Transverse colon (tissue), 4 donors: ENCODE results near the gene SMCO2. TPM values are rescaled to one million over a fixed set of nuclear protein-coding genes. Genes with fewer than 3 reads are reported as not detected.
A peak's percentile ranks its signal among the peaks of the same experiment; 100 is the strongest.

Experiments used
- DNase-seq: peaks from one replicate; pipeline ENCODE4 v3.0.0-alpha.2; 2019
- H3K27ac ChIP-seq, 4 donors: fragments of 200-600 bp; sonication (generic); 2 replicates each; pipeline ENCODE4 v1.5.1; 2016 to 2018; ENCODE audit warnings: inconsistent platforms in 4 of 4
- H3K27me3 ChIP-seq: fragments of 200-600 bp; sonication (generic); 2 replicates; pipeline ENCODE4 v1.5.1; 2017; ENCODE audit warnings: inconsistent platforms
- H3K36me3 ChIP-seq, 4 donors: fragments of 200-600 bp; sonication (generic); 2 replicates each; pipeline ENCODE4 v1.5.1; 2017 to 2019; ENCODE audit warnings: inconsistent platforms in 4 of 4
- H3K4me1 ChIP-seq, 4 donors: fragments of 200-600 bp; sonication (generic); 2 replicates each; pipeline ENCODE4 v1.5.1; 2017 to 2020; ENCODE audit warnings: inconsistent platforms in 4 of 4
- H3K4me3 ChIP-seq, 4 donors: fragments of 200-600 bp; sonication (generic); 1 replicate in 1 of 4; 2 replicates in 3 of 4; pipeline versions ENCODE4 v1.5.1 to v1.6.1; 2017 to 2019; ENCODE audit warnings: inconsistent platforms in 4 of 4
- H3K9me3 ChIP-seq, 2 donors: fragments of 200-600 bp; sonication (generic); 2 replicates each; pipeline ENCODE4 v1.5.1; 2017 to 2019; ENCODE audit warnings: inconsistent platforms in 2 of 2
- CTCF ChIP-seq, 5 experiments: fragments of 200-600 bp in 3 of 5; fragments of 450-650 bp in 2 of 5; sonication (generic) in 3 of 5; IDR thresholded peaks; 1 replicate in 2 of 5; 2 replicates in 3 of 5; pipeline ENCODE4 v1.5.1; 2016 to 2017; ENCODE audit warnings: antibody characterized with exemption in 5 of 5, inconsistent platforms in 3 of 5, mild to moderate bottlenecking in 2 of 5, moderate library complexity in 1 of 5
- EP300 ChIP-seq: sonication (generic); formaldehyde crosslinking; IDR thresholded peaks from one replicate; pipeline ENCODE4 v1.6.1; 2017; ENCODE audit warnings: antibody characterized with exemption, low read depth
- POLR2A ChIP-seq: fragments of 450-650 bp; IDR thresholded peaks from one replicate; pipeline ENCODE4 v1.6.1; 2016; ENCODE audit warnings: antibody characterized with exemption, mild to moderate bottlenecking, moderate library complexity
- POLR2AphosphoS5 ChIP-seq, 3 donors: sonication (generic); formaldehyde crosslinking; IDR thresholded peaks; one replicate each; pipeline ENCODE4 v1.6.1; 2016; ENCODE audit warnings: antibody characterized with exemption in 3 of 3
- whole genome bisulfite sequencing, 2 donors: methylation state at CpG; one replicate each; pipeline ENCODE4 v1.1.5; 2018; ENCODE audit warnings: low coverage in 1 of 2; 5-methylcytosine and 5-hydroxymethylcytosine counted together
- in situ Hi-C, 4 donors: fragments of 200-750 bp; cut with MboI; loops; one replicate each; pipeline versions ENCODE4 v1.15.0 to v1.15.1; 2017; ENCODE audit warnings: low sequenced_read_pairs in 3 of 4, low pct_ligation_motif_present in 1 of 4, low pct_unique_long_range_greater_than_20kb in 1 of 4
- intact Hi-C: fragments of 100-400 bp; cut with DNase I; formaldehyde crosslinking; loops from one replicate; pipeline ENCODE4 v1.15.1; 2023; ENCODE audit warnings: low total_unique reads
- total RNA-seq, 4 donors: library from RNA; depleted of rRNA; stranded (reverse); fragments of >200 nt; gene quantifications; one replicate each; pipeline ENCODE4 v1.1.0, GENCODE V29; 2016

Gene SMCO2
- total RNA-seq, 4 donors from 2014 or later: not detected

- peaks cover 0 to 8% (median 2%) of the 10 kb centered on the region in 4 donors for H3K4me1 ChIP-seq
- WGBS, 2 donors: 73% methylated on average over 6 to 7 of the region's 7 CpGs
- no peak overlapping the region for H3K4me3 ChIP-seq
- in situ Hi-C loops: no loop called here
- no peak for TF ChIP-seq POLR2A
- no peak for TF ChIP-seq CTCF (IDR thresholded peaks at IDR 0.05)
- TF ChIP-seq POLR2AphosphoS5 (IDR thresholded peaks at IDR 0.05): no peak
- TF ChIP-seq EP300: no peak
- no peak for DNase-seq
- intact Hi-C loops: no loop called here
- no peaks in the 10 kb centered on the region for H3K27me3 ChIP-seq
- no peaks in the 10 kb centered on the region for H3K9me3 ChIP-seq
- no peak overlapping the region for H3K27ac ChIP-seq
- no peaks in the 10 kb centered on the region for H3K36me3 ChIP-seq
Observed at GRCh38 chr12:27517961-27518665, 71.6 kb downstream of the SMCO2 start.

DNA sequence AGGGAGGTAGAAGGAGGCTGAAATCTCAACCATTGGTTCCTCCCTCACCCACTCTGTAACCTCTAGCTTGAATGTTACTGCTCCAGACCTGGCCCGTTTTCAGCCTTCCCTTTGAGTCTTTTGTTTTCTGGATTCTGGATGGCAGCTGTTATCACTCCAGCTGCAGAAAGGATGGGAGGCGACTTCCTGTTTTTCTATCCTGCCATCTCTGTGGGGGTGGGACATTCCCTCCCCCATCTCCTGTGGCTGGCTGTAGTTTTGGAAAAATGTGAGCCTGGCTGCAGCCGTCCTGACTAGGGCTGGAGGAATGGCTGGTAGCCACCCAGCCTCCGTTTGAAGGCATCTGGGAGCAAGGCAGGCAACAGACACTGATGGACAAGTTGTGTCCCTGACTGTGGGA, 74.5 kb downstream of the SMCO2 start:
- Histone ChIP-seq H3K4me3 (no peak overlapping the region), H3K27ac (peak overlapping the region in 1 of 4 donors; percentile 31), H3K4me1 (peaks cover 0 to 23% (median 13%) of the 10 kb centered on the region in 4 donors), H3K9me3 (no peaks in the 10 kb centered on the region), H3K36me3 (no peaks in the 10 kb centered on the region), H3K27me3 (no peaks in the 10 kb centered on the region)
- WGBS, 2 donors: 67 to 82% methylated on average over 1 to 4 of the region's 4 CpGs
- TF ChIP-seq POLR2A (no peak), EP300 (no peak), POLR2AphosphoS5 (IDR thresholded peaks at IDR 0.05) (no peak), CTCF (IDR thresholded peaks at IDR 0.05) (no peak)
- in situ Hi-C loops (no loop called here), intact Hi-C loops (no loop called here)
- DNase-seq: no peak

- peak overlapping the region in 1 of 4 donors; percentile 16 for H3K27ac ChIP-seq
Observed at GRCh38 chr12:27521981-27522380, 75.4 kb downstream of the SMCO2 start.

GRCh38 chr12:27523305-27523641, 76.7 kb downstream of the SMCO2 start:
- Histone ChIP-seq H3K9me3 (no peaks in the 10 kb centered on the region), H3K4me1 (peaks cover 0 to 26% (median 13%) of the 10 kb centered on the region in 4 donors), H3K4me3 (peak overlapping the region; percentile 51 to 92 (median 65)), H3K27ac (peak overlapping the region; percentile 86 to 94 (median 90)), H3K36me3 (no peaks in the 10 kb centered on the region), H3K27me3 (no peaks in the 10 kb centered on the region)
- intact Hi-C loops (no loop called here), in situ Hi-C loops (no loop called here)
- 0 to 2% methylated on average over 3 to 6 of the region's 6 CpGs for WGBS, 2 donors
- TF ChIP-seq POLR2A: no peak
- no peak for TF ChIP-seq CTCF (IDR thresholded peaks at IDR 0.05)
- no peak for TF ChIP-seq EP300
- TF ChIP-seq POLR2AphosphoS5 (IDR thresholded peaks at IDR 0.05): no peak
- no peak for DNase-seq

More at GRCh38 chr12:27521981-27522380, 75.4 kb downstream of the SMCO2 start:
- no peak for DNase-seq
- no peak overlapping the region for H3K4me3 ChIP-seq
- TF ChIP-seq EP300 (no peak), POLR2AphosphoS5 (IDR thresholded peaks at IDR 0.05) (no peak), POLR2A (no peak), CTCF (IDR thresholded peaks at IDR 0.05) (no peak)
- H3K9me3 ChIP-seq: no peaks in the 10 kb centered on the region
- peaks cover 0 to 23% (median 13%) of the 10 kb centered on the region in 4 donors for H3K4me1 ChIP-seq
- WGBS, 2 donors: 89 to 93% methylated on average over 3 to 4 of the region's 4 CpGs
- no peaks in the 10 kb centered on the region for H3K36me3 ChIP-seq
- intact Hi-C loops (no loop called here), in situ Hi-C loops (no loop called here)
- no peaks in the 10 kb centered on the region for H3K27me3 ChIP-seq
